Lower lobe of right lung (tissue), 2 donors: ENCODE data around the gene NDUFS3. TPM values are rescaled to one million over a fixed set of nuclear protein-coding genes. Genes with fewer than 3 reads are reported as not detected.
A peak's percentile ranks its signal among the peaks of the same experiment; 100 is the strongest.

Experiments used
- ATAC-seq, 2 donors: fragments of 200-7000 bp; cut with Tn5 transposase; one replicate each; pipeline ENCODE4 v1.9.1; 2020 to 2022; ENCODE audit warnings: mild to moderate bottlenecking in 2 of 2, moderate library complexity in 2 of 2
- DNase-seq: peaks from one replicate; pipeline ENCODE4 v3.0.0-alpha.2; 2020
- H3K27ac ChIP-seq: fragments of 200-600 bp; one replicate; pipeline ENCODE4 v1.8.0; 2022
- H3K27me3 ChIP-seq: fragments of 200-600 bp; one replicate; pipeline ENCODE4 v1.8.0; 2022; ENCODE audit warnings: low read depth
- H3K36me3 ChIP-seq: fragments of 200-600 bp; one replicate; pipeline ENCODE4 v1.8.0; 2022; ENCODE audit warnings: mild to moderate bottlenecking
- H3K4me1 ChIP-seq: fragments of 200-600 bp; one replicate; pipeline ENCODE4 v1.8.0; 2022
- H3K4me3 ChIP-seq: fragments of 200-600 bp; one replicate; pipeline ENCODE4 v1.8.0; 2022; ENCODE audit warnings: mild to moderate bottlenecking
- H3K9me3 ChIP-seq: fragments of 200-600 bp; one replicate; pipeline ENCODE4 v1.8.0; 2022
- CTCF ChIP-seq: fragments of 200-600 bp; IDR thresholded peaks from one replicate; pipeline ENCODE4 v1.8.0; 2022; ENCODE audit warnings: antibody characterized with exemption, mild to moderate bottlenecking
- intact Hi-C: fragments of 100-400 bp; cut with DNase I; formaldehyde crosslinking; loops from one replicate; pipeline ENCODE4 v1.11.0; 2022
- total RNA-seq: library from RNA; stranded (reverse); fragmentation: NEBNext Ultra II Directional; extraction: Animal tissue kit (Norgen Biotek cat#: 25700); gene quantifications from one replicate; pipeline ENCODE4 v1.2.1, GENCODE V29; 2021
- donor health status: DM: no; HTN: yes; CAD: no; lungs with severe emphysema.

The NDUFS3 gene
- total RNA-seq, 1 donor from 2014 or later = 79.0 TPM

- intact Hi-C loops = loop anchor here (10.0 kb wide), 1 partner anchor 59 kb away; no protein-coding TSS in a partner anchor
- TF ChIP-seq CTCF = no peak
These were observed 45.2 kb upstream of the NDUFS3 start for GRCh38 chr11:47533690-47534151.

GRCh38 chr11:47534704-47535251 lies 44.1 kb upstream of the NDUFS3 start:
- ATAC-seq (no peak), DNase-seq (no peak)
- Histone ChIP-seq H3K27ac (no peak overlapping the region), H3K4me1 (peaks cover 75% of the 10 kb centered on the region), H3K9me3 (no peaks in the 10 kb centered on the region), H3K36me3 (peaks cover 12% of the 10 kb centered on the region), H3K4me3 (no peak overlapping the region), H3K27me3 (no peaks in the 10 kb centered on the region)
- intact Hi-C loops = loop anchor here (10.0 kb wide), 1 partner anchor 60 kb away; no protein-coding TSS in a partner anchor
- TF ChIP-seq CTCF = no peak

More at GRCh38 chr11:47533690-47534151, 45.2 kb upstream of the NDUFS3 start:
- Histone ChIP-seq H3K27ac (no peak overlapping the region), H3K4me3 (no peak overlapping the region), H3K36me3 (peaks cover 12% of the 10 kb centered on the region), H3K9me3 (no peaks in the 10 kb centered on the region), H3K4me1 (peaks cover 64% of the 10 kb centered on the region), H3K27me3 (no peaks in the 10 kb centered on the region)
- ATAC-seq = peak; percentile 8 to 50
- no peak for DNase-seq

GRCh38 chr11:47536915-47537314 lies 42.0 kb upstream of the NDUFS3 start:
- ATAC-seq = no peak

GRCh38 chr11:47538741-47539565 lies 39.9 kb upstream of the NDUFS3 start:
- intact Hi-C loops = loop anchor here (10.0 kb wide), 1 partner anchor 64 kb away; no protein-coding TSS in a partner anchor
- H3K9me3 ChIP-seq = no peaks in the 10 kb centered on the region

More at GRCh38 chr11:47536915-47537314, 42.0 kb upstream of the NDUFS3 start:
- intact Hi-C loops = loop anchor here (10.0 kb wide), 1 partner anchor 62 kb away; no protein-coding TSS in a partner anchor
- H3K27ac ChIP-seq = no peak overlapping the region
- peaks cover 12% of the 10 kb centered on the region for H3K36me3 ChIP-seq
- DNase-seq = no peak
- peaks cover 86% of the 10 kb centered on the region for H3K4me1 ChIP-seq
- no peaks in the 10 kb centered on the region for H3K27me3 ChIP-seq
- TF ChIP-seq CTCF = no peak
- H3K9me3 ChIP-seq = no peaks in the 10 kb centered on the region
- H3K4me3 ChIP-seq = no peak overlapping the region

More at GRCh38 chr11:47538741-47539565, 39.9 kb upstream of the NDUFS3 start:
- no peak overlapping the region for H3K4me3 ChIP-seq
- TF ChIP-seq CTCF = no peak
- ATAC-seq (peak in 1 of 2 donors; percentile 46), DNase-seq (no peak)
- peaks cover 73% of the 10 kb centered on the region for H3K4me1 ChIP-seq
- peaks cover 12% of the 10 kb centered on the region for H3K36me3 ChIP-seq
- H3K27ac ChIP-seq = no peak overlapping the region
- no peaks in the 10 kb centered on the region for H3K27me3 ChIP-seq
